GM20000 (cell line): ENCODE measurements around the gene CROCC2.

ENCODE experiments used
- DNase-seq: peaks from one replicate; pipeline ENCODE4 v3.0.0; 2012; ENCODE audit warnings: low spot score
- TF ChIP-seq, protein P1 (sequence below): IDR thresholded peaks from 2 replicates; pipeline ENCODE4 v1.5.1; 2012; ENCODE audit warnings: mild to moderate bottlenecking, control low read depth; ENCODE audit errors: extremely low read depth, missing control alignments

Gene CROCC2

DNA sequence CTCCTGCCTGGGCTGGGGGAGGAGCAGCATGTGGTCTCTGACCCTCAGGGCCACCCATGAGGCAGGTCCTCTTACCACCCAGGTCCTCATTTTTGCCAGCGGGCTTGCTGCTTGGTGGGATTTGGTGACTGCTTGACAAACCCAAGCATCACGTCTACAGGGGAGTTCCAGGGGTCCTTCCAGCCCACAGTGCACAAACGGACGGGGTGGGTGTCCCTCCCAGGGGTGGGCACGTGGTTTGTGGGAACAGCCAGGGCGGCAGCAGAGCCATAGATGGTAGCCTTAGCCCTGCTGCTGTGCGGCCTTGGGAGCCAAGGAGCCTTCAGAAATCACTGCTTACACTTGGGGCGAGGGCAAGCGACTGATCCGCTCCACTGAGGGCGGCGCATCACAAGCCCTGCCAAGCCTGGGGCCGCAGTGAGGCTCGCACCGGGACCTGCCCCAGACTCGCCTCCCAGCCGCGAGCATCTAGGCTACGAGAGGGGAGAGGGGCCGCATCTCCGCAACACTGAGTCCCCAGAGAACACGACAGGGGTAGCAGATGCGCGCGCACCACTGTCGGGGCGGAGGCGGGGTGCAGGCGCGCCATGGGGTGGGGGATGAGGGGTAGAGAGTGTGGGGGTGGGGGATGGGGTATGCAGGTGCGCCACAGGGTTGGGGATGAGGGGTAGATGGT, 129.1 kb downstream of the CROCC2 start:
- TF ChIP-seq, protein P1, sequence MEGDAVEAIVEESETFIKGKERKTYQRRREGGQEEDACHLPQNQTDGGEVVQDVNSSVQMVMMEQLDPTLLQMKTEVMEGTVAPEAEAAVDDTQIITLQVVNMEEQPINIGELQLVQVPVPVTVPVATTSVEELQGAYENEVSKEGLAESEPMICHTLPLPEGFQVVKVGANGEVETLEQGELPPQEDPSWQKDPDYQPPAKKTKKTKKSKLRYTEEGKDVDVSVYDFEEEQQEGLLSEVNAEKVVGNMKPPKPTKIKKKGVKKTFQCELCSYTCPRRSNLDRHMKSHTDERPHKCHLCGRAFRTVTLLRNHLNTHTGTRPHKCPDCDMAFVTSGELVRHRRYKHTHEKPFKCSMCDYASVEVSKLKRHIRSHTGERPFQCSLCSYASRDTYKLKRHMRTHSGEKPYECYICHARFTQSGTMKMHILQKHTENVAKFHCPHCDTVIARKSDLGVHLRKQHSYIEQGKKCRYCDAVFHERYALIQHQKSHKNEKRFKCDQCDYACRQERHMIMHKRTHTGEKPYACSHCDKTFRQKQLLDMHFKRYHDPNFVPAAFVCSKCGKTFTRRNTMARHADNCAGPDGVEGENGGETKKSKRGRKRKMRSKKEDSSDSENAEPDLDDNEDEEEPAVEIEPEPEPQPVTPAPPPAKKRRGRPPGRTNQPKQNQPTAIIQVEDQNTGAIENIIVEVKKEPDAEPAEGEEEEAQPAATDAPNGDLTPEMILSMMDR: no peak
- DNase-seq: peak; percentile 68

DNA sequence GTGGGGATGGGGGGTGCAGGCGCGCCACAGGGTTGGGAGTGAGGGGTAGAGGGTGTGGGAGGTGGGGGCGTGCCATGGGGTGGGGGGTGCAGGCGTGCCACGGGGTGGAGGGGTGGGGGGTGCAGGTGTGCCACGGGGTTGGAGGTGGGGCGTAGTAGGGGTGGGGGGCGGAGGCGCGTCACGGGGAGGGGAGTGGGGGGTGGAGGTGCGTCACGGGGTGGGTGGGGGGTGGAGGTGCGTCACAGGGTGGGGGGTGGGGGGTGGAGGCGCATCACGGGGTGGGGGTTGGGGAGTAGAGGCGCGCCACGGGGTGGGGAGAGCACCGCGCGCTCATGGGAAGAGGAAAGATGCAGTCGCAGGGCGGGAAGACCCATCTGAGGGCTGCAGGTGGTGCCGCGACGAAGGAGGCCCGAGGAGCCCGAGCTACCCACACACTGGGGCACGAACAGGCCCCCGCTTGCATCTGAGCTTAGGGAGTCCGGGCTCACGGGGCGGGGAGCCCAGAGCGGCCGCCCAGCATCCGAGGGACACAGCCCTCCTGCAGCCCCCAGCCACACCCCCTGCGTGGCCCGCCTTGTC, 129.8 kb downstream of the CROCC2 start:
- DNase-seq: peak; percentile 70
- TF ChIP-seq, protein P1: no peak

DNA sequence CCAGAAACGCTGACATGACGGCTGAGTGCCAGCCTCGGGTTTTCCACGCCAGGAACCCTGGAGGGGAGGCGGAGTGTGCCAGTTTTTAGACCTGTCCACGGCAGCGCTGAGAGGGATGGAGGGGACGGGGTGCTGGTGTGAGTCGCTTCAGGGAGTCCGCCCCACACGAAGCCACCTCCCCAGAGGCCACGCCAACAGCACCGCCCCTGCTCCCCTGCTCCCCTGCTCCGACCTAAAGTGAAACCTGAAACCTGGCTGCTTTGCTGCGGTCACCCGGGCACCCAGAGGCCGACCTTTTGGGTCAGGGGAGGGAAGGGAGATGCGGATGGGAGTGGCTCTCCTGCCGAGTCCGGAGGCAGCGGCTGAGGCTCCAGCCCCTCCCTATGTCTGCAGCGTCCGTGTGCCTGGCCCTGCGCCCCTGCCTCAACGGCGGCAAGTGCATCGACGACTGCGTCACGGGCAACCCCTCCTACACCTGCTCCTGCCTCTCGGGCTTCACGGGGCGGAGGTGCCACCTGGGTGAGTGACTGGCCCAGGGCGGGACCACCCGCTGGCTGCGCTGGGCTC, 130.3 kb downstream of the CROCC2 start:
- TF ChIP-seq, protein P1: no peak
- peak; percentile 91 for DNase-seq

DNA sequence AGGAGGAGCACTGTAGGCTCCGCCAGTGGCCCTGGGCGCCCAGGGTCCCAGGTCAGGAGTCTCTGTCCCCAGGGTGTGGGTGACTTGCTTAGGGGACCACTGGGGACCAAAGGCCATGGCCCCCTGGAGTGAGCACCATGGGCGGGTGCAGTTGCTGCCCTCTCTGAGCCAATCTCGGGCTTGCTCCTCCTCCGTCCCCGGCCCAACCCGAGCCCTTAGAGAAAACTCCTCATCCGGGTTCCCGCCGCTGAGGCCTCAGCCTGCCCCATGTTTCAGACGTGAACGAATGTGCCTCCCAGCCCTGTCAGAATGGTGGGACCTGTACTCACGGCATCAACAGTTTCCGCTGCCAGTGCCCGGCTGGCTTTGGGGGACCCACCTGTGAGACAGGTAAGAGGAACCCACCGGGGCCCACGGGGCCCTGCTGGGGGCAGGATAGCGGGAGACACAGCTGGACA, 130.9 kb downstream of the CROCC2 start:
- peak; percentile 80 for DNase-seq

DNA sequence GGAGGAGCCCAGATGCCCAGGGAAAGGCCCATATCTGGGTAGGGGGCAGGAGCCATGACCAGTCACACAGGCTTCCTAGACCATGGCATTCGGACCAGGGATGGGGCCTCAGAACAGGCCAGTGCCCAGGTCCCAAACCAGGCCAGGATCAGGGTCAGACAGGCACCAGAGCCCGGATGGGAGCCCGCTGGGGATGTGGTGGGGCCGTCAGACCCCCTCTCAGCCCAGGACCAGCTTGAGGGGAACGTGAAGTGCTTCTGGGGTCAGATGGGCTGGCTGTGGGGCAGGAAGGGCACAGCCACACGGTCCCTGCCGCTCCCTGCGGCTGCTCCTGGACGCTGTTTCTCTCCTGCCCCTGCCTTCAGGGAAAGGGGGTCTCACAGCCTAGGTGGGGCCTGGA, 131.4 kb downstream of the CROCC2 start:
- TF ChIP-seq, protein P1: no peak

More for the DNA sequence above, 130.9 kb downstream of the CROCC2 start:
- TF ChIP-seq, protein P1: no peak

DNA sequence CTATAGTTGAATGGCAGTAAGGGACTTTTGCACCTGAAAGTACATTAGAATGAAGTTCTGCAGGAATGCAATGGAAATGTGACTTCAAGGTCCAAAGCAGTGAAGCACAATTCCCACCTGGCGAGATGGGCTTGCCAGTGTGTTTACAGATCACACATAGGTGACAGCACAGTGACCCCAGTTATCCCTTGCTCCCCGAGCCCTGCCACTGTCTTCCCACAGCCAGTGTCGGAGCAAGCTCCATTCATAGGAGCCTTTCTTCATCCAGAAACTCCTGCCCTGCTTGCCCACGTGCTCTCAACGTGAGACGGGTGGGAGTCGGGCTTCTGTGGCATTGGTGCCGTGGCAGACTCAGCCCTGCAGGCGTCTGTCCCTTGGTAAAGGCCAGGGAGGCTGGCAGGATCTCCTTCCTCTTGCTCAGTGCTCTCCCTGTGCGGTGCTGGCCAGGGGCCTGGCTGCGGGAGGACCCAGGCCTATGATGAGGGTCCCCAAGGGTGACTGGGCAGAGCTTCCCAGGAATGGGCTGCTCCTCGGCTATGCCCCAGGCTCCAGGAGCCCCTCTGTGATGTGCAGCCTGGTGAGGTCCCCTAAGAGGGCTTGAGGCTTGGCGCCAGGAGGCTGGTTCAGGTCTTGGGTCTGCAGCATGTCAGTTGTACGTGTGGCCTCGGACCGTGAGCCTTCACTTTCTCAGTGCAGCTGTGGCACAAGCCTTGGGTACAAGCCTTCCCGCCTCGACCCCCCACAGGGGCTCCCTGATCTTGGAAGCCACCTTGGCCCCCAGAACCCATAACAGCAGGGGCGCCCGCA, 132.4 kb downstream of the CROCC2 start:
- no peak for DNase-seq

More for the DNA sequence above, 131.4 kb downstream of the CROCC2 start:
- DNase-seq: no peak

More for the DNA sequence above, 132.4 kb downstream of the CROCC2 start:
- TF ChIP-seq, protein P1: no peak
